Kidney (tissue), 14 donors: ENCODE results near the gene CUL2. TPM values are rescaled to one million over a fixed set of nuclear protein-coding genes. Genes with fewer than 3 reads are reported as not detected.
A peak's percentile ranks its signal among the peaks of the same experiment; 100 is the strongest.
"Not testable (repeated sequence)": the region's sequence is repeated elsewhere in the genome, so short reads cannot be mapped to it uniquely, and the experiment has no call there.

Experiments used
- DNase-seq, 5 donors: peaks; one replicate each; pipeline ENCODE4 v3.0.0-alpha.2; 2013 to 2020
- FAIRE-seq: peaks from 2 replicates; lab custom pipeline; 2012; peaks lifted over from hg19 to GRCh38; lab: Jason Lieb, UNC
- H3K27ac ChIP-seq, 2 donors: one replicate each; pipeline ENCODE4 v1.7.0; 2013; ENCODE audit warnings: low read depth in 2 of 2, low read length in 2 of 2, inconsistent platforms in 1 of 2
- H3K27me3 ChIP-seq: one replicate; pipeline ENCODE4 v1.7.1; 2013; ENCODE audit warnings: low read length, inconsistent platforms; ENCODE audit not compliant: control insufficient read depth, insufficient read depth
- H3K36me3 ChIP-seq, 3 donors: one replicate each; pipeline versions ENCODE4 v1.7.0 to v1.7.1; 2013; ENCODE audit warnings: low read length in 3 of 3, control low read depth in 1 of 3, inconsistent platforms in 1 of 3; ENCODE audit not compliant: insufficient read depth in 3 of 3, control insufficient read depth in 2 of 3
- H3K4me1 ChIP-seq, 3 donors: one replicate each; pipeline versions ENCODE4 v1.7.0 to v1.7.1; 2013; ENCODE audit warnings: low read length in 3 of 3, inconsistent platforms in 1 of 3, low read depth in 1 of 3; ENCODE audit not compliant: control insufficient read depth in 2 of 3, insufficient read depth in 2 of 3
- H3K4me3 ChIP-seq, 3 donors: one replicate each; pipeline versions ENCODE4 v1.7.0 to v1.8.1; 2013; ENCODE audit warnings: low read length in 3 of 3, control low read depth in 1 of 3, inconsistent platforms in 1 of 3
- H3K9ac ChIP-seq, 3 donors: one replicate each; pipeline versions ENCODE4 v1.7.0 to v1.7.1; 2013; ENCODE audit warnings: low read length in 3 of 3, control low read depth in 1 of 3, inconsistent platforms in 1 of 3
- H3K9me3 ChIP-seq, 3 donors: one replicate each; pipeline versions ENCODE4 v1.7.0 to v1.7.1; 2013; ENCODE audit warnings: low read length in 3 of 3, control low read depth in 1 of 3, inconsistent platforms in 1 of 3; ENCODE audit not compliant: control insufficient read depth in 2 of 3, insufficient read depth in 1 of 3
- CTCF ChIP-seq: IDR thresholded peaks from 3 replicates; pipeline ENCODE4 v1.5.1; 2012; ENCODE audit warnings: mild to moderate bottlenecking, moderate library complexity, borderline replicate concordance; ENCODE audit not compliant: insufficient read depth; ENCODE audit errors: extremely low read depth
- intact Hi-C: fragments of 100-400 bp; cut with DNase I; formaldehyde crosslinking; loops from one replicate; pipeline ENCODE4 v1.11.1; 2022
- polyA plus RNA-seq: library from polyadenylated mRNA; stranded (reverse); fragments of 350-450 nt; fragmentation: Illumina TruSeq; extraction: RNeasy Lipid Tissue Mini Kit (QIAGEN cat#74804); gene quantifications from one replicate; pipeline ENCODE4 v1.2.3, GENCODE V29; 2014; ENCODE audit warnings: low read depth, low replicate concordance; ENCODE audit not compliant: insufficient read depth
- total RNA-seq: library from RNA; stranded (reverse); fragmentation: NEBNext Ultra II Directional; extraction: Animal tissue kit (Norgen Biotek cat#: 25700); gene quantifications from one replicate; pipeline ENCODE4 v1.2.1, GENCODE V29; 2021
- donor health status: control.
- donor health status: control.
- donor health status: control.
- donor health status: control.
- donor health status: control.
- donor health status: DM: yes; HTN: yes; CAD: no.
- donor health status: Normal renal cell carcinoma (clear cell type).

The CUL2 gene
- total and polyA plus RNA-seq, 2 donors from 2014 or later, result 14.5 to 25.9 TPM

DNA sequence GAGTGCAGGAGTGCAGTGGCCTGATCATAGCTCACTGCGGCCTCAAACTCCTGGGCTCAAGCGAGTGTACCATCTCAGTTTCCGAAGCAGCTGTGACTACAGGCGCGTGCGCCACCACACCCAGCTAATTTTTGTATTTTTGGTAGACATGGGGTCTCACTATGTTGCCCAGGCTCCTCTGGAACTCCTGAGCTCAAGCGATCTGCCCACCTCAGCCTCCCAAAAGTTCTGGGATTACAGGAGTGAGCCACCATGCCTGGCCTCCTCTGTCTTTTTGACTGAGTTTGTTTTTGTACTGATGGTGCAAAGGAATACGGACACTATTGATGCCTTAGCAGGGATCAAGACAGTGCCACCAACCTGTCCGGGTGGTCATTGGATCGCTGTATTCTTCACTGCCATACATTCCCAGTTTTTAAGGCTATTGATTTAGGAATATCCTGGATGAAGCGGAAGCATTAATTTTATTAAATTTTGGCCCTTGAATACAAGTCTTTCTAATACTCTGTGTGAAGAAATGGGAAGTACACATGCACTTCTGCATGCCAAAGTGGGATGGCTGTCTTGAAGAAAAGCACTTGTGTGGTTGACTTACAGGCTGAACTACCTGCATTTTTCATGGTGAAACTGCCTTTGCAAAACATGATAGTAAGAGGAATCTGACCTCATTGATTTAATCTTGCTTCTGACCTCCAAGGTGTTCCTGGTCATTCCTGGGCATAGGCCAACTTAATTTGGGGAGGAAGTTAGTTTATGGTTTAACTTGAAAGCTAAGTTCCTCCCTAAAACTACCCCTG is 2.1 kb upstream of the CUL2 start:
- H3K36me3 ChIP-seq, result no peaks in the 10 kb centered on the region
- TF ChIP-seq CTCF, result no peak
- H3K9ac ChIP-seq, result no peak overlapping the region
- no peak overlapping the region for H3K27ac ChIP-seq
- DNase-seq, result no peak
- H3K27me3 ChIP-seq, result no peaks in the 10 kb centered on the region
- H3K4me3 ChIP-seq, result no peak overlapping the region
- FAIRE-seq, result no peak
- intact Hi-C loops, result no loop called here
- H3K9me3 ChIP-seq, result no peaks in the 10 kb centered on the region
- peaks cover 0 to 10% (median 3%) of the 10 kb centered on the region in 3 donors for H3K4me1 ChIP-seq

GRCh38 chr10:35089611-35090161 is 455 bp downstream of the CUL2 start:
- peaks cover 0 to 10% (median 3%) of the 10 kb centered on the region in 3 donors for H3K4me1 ChIP-seq
- DNase-seq, result peak; percentile 39 to 81 (median 73)
- H3K27ac ChIP-seq, result peak overlapping the region; percentile 89 to 93
- no peaks in the 10 kb centered on the region for H3K9me3 ChIP-seq
- no peak for TF ChIP-seq CTCF
- H3K36me3 ChIP-seq, result no peaks in the 10 kb centered on the region
- H3K9ac ChIP-seq, result peak overlapping the region; percentile 51 to 84 (median 73)
- no peak for FAIRE-seq
- H3K27me3 ChIP-seq, result no peaks in the 10 kb centered on the region
- peak overlapping the region; percentile 82 to 93 (median 91) for H3K4me3 ChIP-seq
- intact Hi-C loops, result no loop called here

GRCh38 chr10:35083242-35083641 is 6.9 kb downstream of the CUL2 start:
- intact Hi-C loops, result no loop called here
- Histone ChIP-seq H3K4me3 (no peak overlapping the region), H3K9me3 (no peaks in the 10 kb centered on the region), H3K27ac (no peak overlapping the region), H3K36me3 (no peaks in the 10 kb centered on the region), H3K27me3 (no peaks in the 10 kb centered on the region), H3K9ac (no peak overlapping the region), H3K4me1 (no peaks in the 10 kb centered on the region)
- no peak for TF ChIP-seq CTCF
- no peak for FAIRE-seq
- DNase-seq, result no peak

- FAIRE-seq, DNase-seq, intact Hi-C loops: not testable (repeated sequence)
Observed at GRCh38 chr10:35080261-35080660, 9.9 kb downstream of the CUL2 start.

More at GRCh38 chr10:35080261-35080660, 9.9 kb downstream of the CUL2 start:
- H3K4me3 ChIP-seq, H3K27me3 ChIP-seq, H3K4me1 ChIP-seq, H3K9ac ChIP-seq, H3K27ac ChIP-seq, H3K36me3 ChIP-seq, H3K9me3 ChIP-seq: not testable (repeated sequence)
